ENCODE measurements around the gene GDPD5.

Gene GDPD5

GRCh38 chr11:75454987-75455386 lies 70.8 kb downstream of the GDPD5 start:
- Histone ChIP-seq H2AFZ (ENCODE audit: low read depth) (no peak overlapping the region), H3K27ac (no peak overlapping the region), H3K79me2 (ENCODE audit: insufficient read depth, low read depth) (no peaks in the 10 kb centered on the region), H4K20me1 (ENCODE audit: insufficient read depth) (no peaks in the 10 kb centered on the region), H3K4me3 (IDR thresholded peaks at IDR 0.05; ENCODE audit: insufficient read depth, low read depth, low read length) (no peak overlapping the region), H3K4me1 (ENCODE audit: low read depth, poor library complexity, severe bottlenecking) (no peaks in the 10 kb centered on the region), H3K27me3 (ENCODE audit: insufficient read depth, low read depth) (no peaks in the 10 kb centered on the region), H3K36me3 (ENCODE audit: insufficient read depth) (no peaks in the 10 kb centered on the region), H3K4me2 (no peak overlapping the region), H3K9ac (no peak overlapping the region)
- no peak for TF ChIP-seq CTCF (conservative IDR thresholded peaks at IDR 0.05; ENCODE audit: low read depth, low read length)

- H3K36me3 ChIP-seq (ENCODE audit: insufficient read depth): no peaks in the 10 kb centered on the region
- H3K27ac ChIP-seq: no peak overlapping the region
- H2AFZ ChIP-seq (ENCODE audit: low read depth): no peak overlapping the region
- no peaks in the 10 kb centered on the region for H3K79me2 ChIP-seq (ENCODE audit: insufficient read depth, low read depth)
- H3K4me1 ChIP-seq (ENCODE audit: low read depth, poor library complexity, severe bottlenecking): no peaks in the 10 kb centered on the region
- no peak overlapping the region for H3K4me3 ChIP-seq (IDR thresholded peaks at IDR 0.05; ENCODE audit: insufficient read depth, low read depth, low read length)
- H4K20me1 ChIP-seq (ENCODE audit: insufficient read depth): no peaks in the 10 kb centered on the region
- TF ChIP-seq CTCF (conservative IDR thresholded peaks at IDR 0.05; ENCODE audit: low read depth, low read length): no peak
- H3K4me2 ChIP-seq: no peak overlapping the region
- no peak overlapping the region for H3K9ac ChIP-seq
- H3K27me3 ChIP-seq (ENCODE audit: insufficient read depth, low read depth): no peaks in the 10 kb centered on the region
Measured at GRCh38 chr11:75453916-75454655, 71.7 kb downstream of the GDPD5 start.

- no peaks in the 10 kb centered on the region for H3K27me3 ChIP-seq (ENCODE audit: insufficient read depth, low read depth)
Measured at GRCh38 chr11:75450826-75451821, 74.6 kb downstream of the GDPD5 start.

GRCh38 chr11:75450236-75450635 lies 75.5 kb downstream of the GDPD5 start:
- Histone ChIP-seq H3K79me2 (ENCODE audit: insufficient read depth, low read depth) (no peaks in the 10 kb centered on the region), H3K36me3 (ENCODE audit: insufficient read depth) (no peaks in the 10 kb centered on the region), H3K9ac (no peak overlapping the region)

More at GRCh38 chr11:75450826-75451821, 74.6 kb downstream of the GDPD5 start:
- Histone ChIP-seq H3K9ac (no peak overlapping the region), H4K20me1 (ENCODE audit: insufficient read depth) (no peaks in the 10 kb centered on the region), H3K36me3 (ENCODE audit: insufficient read depth) (no peaks in the 10 kb centered on the region), H3K27ac (no peak overlapping the region), H3K79me2 (ENCODE audit: insufficient read depth, low read depth) (no peaks in the 10 kb centered on the region), H3K4me1 (ENCODE audit: low read depth, poor library complexity, severe bottlenecking) (no peaks in the 10 kb centered on the region), H3K4me3 (IDR thresholded peaks at IDR 0.05; ENCODE audit: insufficient read depth, low read depth, low read length) (no peak overlapping the region), H3K4me2 (no peak overlapping the region), H2AFZ (ENCODE audit: low read depth) (no peak overlapping the region)
- peak; percentile 78 for TF ChIP-seq CTCF (conservative IDR thresholded peaks at IDR 0.05; ENCODE audit: low read depth, low read length)

More at GRCh38 chr11:75450236-75450635, 75.5 kb downstream of the GDPD5 start:
- no peak for TF ChIP-seq CTCF (conservative IDR thresholded peaks at IDR 0.05; ENCODE audit: low read depth, low read length)
- no peaks in the 10 kb centered on the region for H3K4me1 ChIP-seq (ENCODE audit: low read depth, poor library complexity, severe bottlenecking)
- no peaks in the 10 kb centered on the region for H3K27me3 ChIP-seq (ENCODE audit: insufficient read depth, low read depth)
- H3K27ac ChIP-seq: no peak overlapping the region
- H3K4me2 ChIP-seq: no peak overlapping the region
- H2AFZ ChIP-seq (ENCODE audit: low read depth): no peak overlapping the region
- no peaks in the 10 kb centered on the region for H4K20me1 ChIP-seq (ENCODE audit: insufficient read depth)
- H3K4me3 ChIP-seq (IDR thresholded peaks at IDR 0.05; ENCODE audit: insufficient read depth, low read depth, low read length): no peak overlapping the region

All from KMS-11 (cell line).